ENCODE results near the gene OR52A5. TPM values are rescaled to one million over a fixed set of nuclear protein-coding genes. Genes with fewer than 3 reads are reported as not detected.
"Not testable (repeated sequence)": the region's sequence is repeated elsewhere in the genome, so short reads cannot be mapped to it uniquely, and the experiment has no call there.

The OR52A5 gene
- total RNA-seq, 3 donors from 2014 or later, result not detected

DNA sequence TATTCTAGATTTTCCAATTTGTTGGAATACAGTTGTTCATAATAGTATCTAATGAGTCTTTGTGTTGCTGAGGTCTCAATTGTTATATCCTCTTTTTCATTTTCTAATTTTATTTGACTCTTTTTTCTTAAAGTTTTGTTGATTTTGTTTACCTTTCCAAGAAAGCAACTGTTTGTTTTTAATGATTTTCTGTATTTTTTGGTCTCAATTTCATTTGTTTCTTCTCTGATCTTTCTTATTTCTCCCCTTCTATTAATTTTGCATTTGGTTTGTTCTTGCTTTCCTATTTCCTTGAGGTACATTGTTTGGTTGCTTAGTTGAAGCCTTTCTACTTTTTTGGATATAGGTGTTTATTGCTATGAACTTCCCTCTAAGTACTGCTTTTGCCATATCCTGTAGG lies 21.6 kb upstream of the OR52A5 start:
- H3K27ac ChIP-seq, result no peak overlapping the region
- TF ChIP-seq POLR2A (IDR thresholded peaks at IDR 0.05) (no peak), POLR2AphosphoS5 (IDR thresholded peaks at IDR 0.05) (no peak)
- TF ChIP-seq, protein P1, sequence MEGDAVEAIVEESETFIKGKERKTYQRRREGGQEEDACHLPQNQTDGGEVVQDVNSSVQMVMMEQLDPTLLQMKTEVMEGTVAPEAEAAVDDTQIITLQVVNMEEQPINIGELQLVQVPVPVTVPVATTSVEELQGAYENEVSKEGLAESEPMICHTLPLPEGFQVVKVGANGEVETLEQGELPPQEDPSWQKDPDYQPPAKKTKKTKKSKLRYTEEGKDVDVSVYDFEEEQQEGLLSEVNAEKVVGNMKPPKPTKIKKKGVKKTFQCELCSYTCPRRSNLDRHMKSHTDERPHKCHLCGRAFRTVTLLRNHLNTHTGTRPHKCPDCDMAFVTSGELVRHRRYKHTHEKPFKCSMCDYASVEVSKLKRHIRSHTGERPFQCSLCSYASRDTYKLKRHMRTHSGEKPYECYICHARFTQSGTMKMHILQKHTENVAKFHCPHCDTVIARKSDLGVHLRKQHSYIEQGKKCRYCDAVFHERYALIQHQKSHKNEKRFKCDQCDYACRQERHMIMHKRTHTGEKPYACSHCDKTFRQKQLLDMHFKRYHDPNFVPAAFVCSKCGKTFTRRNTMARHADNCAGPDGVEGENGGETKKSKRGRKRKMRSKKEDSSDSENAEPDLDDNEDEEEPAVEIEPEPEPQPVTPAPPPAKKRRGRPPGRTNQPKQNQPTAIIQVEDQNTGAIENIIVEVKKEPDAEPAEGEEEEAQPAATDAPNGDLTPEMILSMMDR (IDR thresholded peaks at IDR 0.05), result no peak
- no peaks in the 10 kb centered on the region for H3K4me1 ChIP-seq
- H3K27me3 ChIP-seq, result no peaks in the 10 kb centered on the region
- intact Hi-C loops (cut with DNase I; ENCODE audit: low total_unique reads), result no loop called here
- H3K4me3 ChIP-seq, result no peak overlapping the region
- no peaks in the 10 kb centered on the region for H3K36me3 ChIP-seq
- H3K9me3 ChIP-seq, result no peaks in the 10 kb centered on the region
- DNase-seq (ENCODE audit: low spot score in 2 of 2), result no peak

DNA sequence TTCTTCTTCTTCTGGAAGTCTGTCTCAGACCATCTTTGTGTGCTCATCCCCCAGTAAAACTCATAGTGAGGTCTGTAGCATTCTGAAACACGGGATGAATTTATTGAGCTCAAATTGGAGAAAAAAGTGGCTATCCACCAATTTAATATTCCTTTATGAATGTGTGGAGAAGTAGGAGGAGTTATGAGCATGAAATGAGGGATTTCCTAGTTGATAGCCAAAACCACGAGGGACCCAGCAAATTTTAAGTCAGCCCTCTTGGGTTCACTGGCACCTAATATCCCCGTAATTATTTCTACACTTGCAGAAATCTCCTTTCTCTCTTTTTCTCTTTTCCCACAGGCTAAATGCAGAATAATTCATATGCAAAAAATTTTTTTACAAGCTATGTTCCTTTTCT lies 16.5 kb upstream of the OR52A5 start, which contains the start of gene OR52A1:
OR52A1 (minus strand) TSS at position 101 of the 400 bp plus-strand sequence. CDS start 2,388 bp downstream, outside the sequence.
- no peak within 1 kb of the TSS for H3K27ac ChIP-seq
- intact Hi-C loops (cut with DNase I; ENCODE audit: low total_unique reads), result no loop called here
- no peak within 1 kb of the TSS for H3K4me3 ChIP-seq
- DNase-seq (ENCODE audit: low spot score in 2 of 2), result no peak
- TF ChIP-seq, protein P1 (IDR thresholded peaks at IDR 0.05), result no peak
- TF ChIP-seq POLR2AphosphoS5 (IDR thresholded peaks at IDR 0.05), result no peak
- no peak for TF ChIP-seq POLR2A (IDR thresholded peaks at IDR 0.05)
- H3K9me3 ChIP-seq, result no peaks in the 10 kb centered on the region
- H3K4me1 ChIP-seq, result no peaks in the 10 kb centered on the region
- no peaks in the 10 kb centered on the region for H3K36me3 ChIP-seq
- no peaks in the 10 kb centered on the region for H3K27me3 ChIP-seq

DNA sequence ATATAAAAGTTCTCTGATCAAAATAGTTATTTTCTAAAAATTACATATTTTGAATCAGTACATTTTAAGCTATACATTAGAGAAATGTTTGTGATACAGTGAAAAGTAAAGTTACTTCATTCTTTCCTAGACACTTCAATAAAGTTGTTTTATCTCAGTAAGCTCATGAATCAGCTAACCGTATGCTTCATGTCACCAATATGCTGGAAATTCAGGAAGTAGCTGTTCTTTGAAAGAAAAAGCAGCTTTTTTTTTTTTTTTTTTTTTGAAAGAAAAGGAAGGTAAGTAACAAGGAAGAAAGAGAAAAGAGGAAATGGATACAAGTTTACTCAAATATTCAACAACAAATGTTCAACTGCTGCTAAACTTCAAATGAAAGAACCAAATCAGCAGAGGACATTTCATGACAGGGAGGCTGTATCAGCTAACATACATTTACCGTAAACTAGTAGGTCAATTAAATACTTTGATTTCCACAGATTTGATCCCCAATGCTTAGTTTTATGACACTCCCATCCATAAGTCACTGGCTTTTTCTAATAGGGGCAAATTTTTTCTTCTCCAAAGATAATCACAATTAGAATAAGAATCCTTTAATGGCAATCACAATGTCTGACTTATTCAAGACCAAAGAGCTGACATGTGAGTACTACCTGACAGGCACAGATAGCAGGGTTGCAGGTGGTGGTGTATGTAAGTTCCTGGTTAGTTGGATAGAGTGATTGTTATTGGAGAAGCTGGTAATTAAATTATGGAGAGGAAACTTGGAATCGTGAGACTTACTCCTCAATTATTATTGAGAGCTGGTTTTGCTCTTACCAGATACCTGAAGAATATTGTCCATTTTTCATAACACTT lies 15.6 kb upstream of the OR52A5 start:
- DNase-seq (ENCODE audit: low spot score in 2 of 2), result no peak
- Histone ChIP-seq H3K4me3 (no peak overlapping the region), H3K4me1 (no peaks in the 10 kb centered on the region), H3K36me3 (no peaks in the 10 kb centered on the region), H3K27ac (no peak overlapping the region), H3K9me3 (no peaks in the 10 kb centered on the region), H3K27me3 (no peaks in the 10 kb centered on the region)
- TF ChIP-seq POLR2AphosphoS5 (IDR thresholded peaks at IDR 0.05) (no peak), POLR2A (IDR thresholded peaks at IDR 0.05) (no peak)
- TF ChIP-seq, protein P1 (IDR thresholded peaks at IDR 0.05), result no peak
- intact Hi-C loops (cut with DNase I; ENCODE audit: low total_unique reads), result loop anchor here (2.0 kb wide), 1 partner anchor 51 kb away; no protein-coding TSS in a partner anchor

DNA sequence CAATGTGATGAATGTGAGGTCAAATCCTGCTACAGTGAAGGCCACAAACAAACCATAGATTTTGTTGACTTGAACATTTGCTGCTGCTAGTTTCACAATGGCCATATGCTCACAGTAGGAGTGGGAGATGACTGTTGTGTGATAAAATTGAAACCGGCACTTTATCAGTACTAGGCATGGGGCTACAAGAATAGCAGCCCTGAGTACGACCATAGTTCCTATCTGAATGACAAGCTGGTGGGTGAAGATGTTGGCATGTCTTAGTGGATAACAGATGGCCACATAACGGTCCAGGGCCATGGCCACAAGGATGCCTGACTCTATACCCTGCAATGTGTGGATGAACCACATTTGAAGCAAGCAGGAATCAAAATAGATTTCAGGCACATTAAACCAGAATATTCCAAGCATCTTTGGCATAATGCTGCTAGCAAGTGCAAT lies 13.6 kb upstream of the OR52A5 start:
- no peaks in the 10 kb centered on the region for H3K36me3 ChIP-seq
- H3K4me1 ChIP-seq, result no peaks in the 10 kb centered on the region
- no peaks in the 10 kb centered on the region for H3K9me3 ChIP-seq
- intact Hi-C loops (cut with DNase I; ENCODE audit: low total_unique reads), result loop anchor here (2.0 kb wide), 1 partner anchor 53 kb away; no protein-coding TSS in a partner anchor
- no peak overlapping the region for H3K27ac ChIP-seq
- H3K27me3 ChIP-seq, result no peaks in the 10 kb centered on the region
- DNase-seq (ENCODE audit: low spot score in 2 of 2), result no peak
- no peak overlapping the region for H3K4me3 ChIP-seq
- TF ChIP-seq POLR2A (IDR thresholded peaks at IDR 0.05) (no peak), POLR2AphosphoS5 (IDR thresholded peaks at IDR 0.05) (no peak)
- TF ChIP-seq, protein P1 (IDR thresholded peaks at IDR 0.05), result no peak

DNA sequence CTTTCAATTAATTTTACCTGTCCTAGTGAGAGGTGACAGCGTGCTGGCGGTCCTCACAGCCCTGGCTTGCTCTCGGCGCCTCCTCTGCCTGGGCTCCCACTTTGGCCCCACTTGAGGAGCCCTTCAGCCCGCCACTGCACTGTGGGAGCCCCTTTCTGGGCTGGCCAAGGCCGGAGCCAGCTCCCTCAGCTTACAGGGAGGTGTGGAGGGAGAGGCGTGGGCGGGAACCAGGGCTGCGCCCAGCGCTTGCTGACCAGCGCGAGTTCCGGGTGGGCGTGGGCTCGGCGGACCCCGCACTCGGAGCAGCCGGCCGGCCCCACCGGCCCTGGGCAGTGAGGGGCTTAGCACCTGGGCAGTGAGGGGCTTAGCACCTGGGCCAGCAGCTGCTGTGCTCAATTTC lies 6.0 kb upstream of the OR52A5 start:
- DNase-seq (ENCODE audit: low spot score in 2 of 2); H3K4me3 ChIP-seq; H3K9me3 ChIP-seq; H3K27ac ChIP-seq; intact Hi-C loops (cut with DNase I; ENCODE audit: low total_unique reads); H3K4me1 ChIP-seq; H3K27me3 ChIP-seq; H3K36me3 ChIP-seq: not testable (repeated sequence)
